HL-60 (cell line): ENCODE data around the gene PLCD1.
"Not testable (repeated sequence)": the region's sequence is repeated elsewhere in the genome, so short reads cannot be mapped to it uniquely, and the experiment has no call there.

Experiments
- DNase-seq, 2 experiments: peaks; one replicate each; pipeline ENCODE4 v3.0.0-alpha.2; 2010 to 2020; ENCODE audit warnings: low read depth in 1 of 2, low spot score in 1 of 2
- H3K27ac ChIP-seq: fragments of 250-450 bp; sonication (Bioruptor Pico); replicated peaks from 2 replicates; pipeline ENCODE4 v1.5.1; 2020; ENCODE audit warnings: mild to moderate bottlenecking, moderate library complexity
- H3K27me3 ChIP-seq: fragments of 250-450 bp; sonication (Bioruptor Pico); 2 replicates; pipeline ENCODE4 v1.5.1; 2021; ENCODE audit warnings: mild to moderate bottlenecking, moderate library complexity; ENCODE audit not compliant: insufficient read depth, poor library complexity, severe bottlenecking
- H3K4me3 ChIP-seq: replicated peaks from 2 replicates; pipeline ENCODE4 v1.5.1; 2011; ENCODE audit warnings: mild to moderate bottlenecking, control low read depth, low read length; ENCODE audit not compliant: insufficient read depth
- GABPA ChIP-seq: IDR thresholded peaks from 2 replicates; pipeline ENCODE4 v1.6.1; 2012; ENCODE audit warnings: low read depth
- POLR2AphosphoS5 ChIP-seq: IDR thresholded peaks from 2 replicates; pipeline ENCODE4 v1.6.1; 2012; ENCODE audit warnings: low read depth
- SPI1 ChIP-seq: IDR thresholded peaks from 2 replicates; pipeline ENCODE4 v1.6.1; 2012; ENCODE audit warnings: low read depth, mild to moderate bottlenecking, borderline replicate concordance
- TF ChIP-seq, protein P1 (sequence below): IDR thresholded peaks from 2 replicates; pipeline ENCODE4 v1.6.1; 2012; ENCODE audit warnings: low read depth; ENCODE audit not compliant: insufficient replicate concordance
- TF ChIP-seq, protein P2 (sequence below): IDR thresholded peaks from one replicate; pipeline ENCODE4 v1.5.1; 2011; ENCODE audit warnings: low read length, control low read depth, inconsistent platforms; ENCODE audit not compliant: insufficient read depth

Gene PLCD1

DNA sequence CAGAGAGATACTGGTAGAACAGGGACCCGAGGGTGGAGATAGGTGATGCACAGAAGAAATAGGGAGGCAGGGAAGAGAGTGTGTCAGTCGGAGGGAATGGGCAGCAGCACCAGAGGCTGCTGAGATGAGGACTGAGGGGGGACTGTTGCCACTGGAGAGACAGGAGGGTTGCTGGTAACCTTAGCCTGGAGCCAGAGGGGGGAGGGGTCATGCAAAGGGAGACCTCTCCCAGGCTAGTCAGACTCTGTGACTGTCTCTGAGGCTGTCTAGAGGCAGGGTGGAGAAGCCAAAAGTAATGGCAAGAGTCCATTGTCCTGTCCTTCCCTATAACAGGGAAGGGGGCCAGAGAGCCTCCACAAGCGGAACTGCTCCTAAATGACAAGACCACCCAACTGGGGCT is 7.5 kb upstream of the PLCD1 start:
- DNase-seq, result no peak
- no peak overlapping the region for H3K27ac ChIP-seq
- no peak overlapping the region for H3K4me3 ChIP-seq
- H3K27me3 ChIP-seq, result peaks cover 3% of the 10 kb centered on the region
- TF ChIP-seq GABPA (no peak), POLR2AphosphoS5 (no peak), SPI1 (no peak)
- TF ChIP-seq, protein P1, sequence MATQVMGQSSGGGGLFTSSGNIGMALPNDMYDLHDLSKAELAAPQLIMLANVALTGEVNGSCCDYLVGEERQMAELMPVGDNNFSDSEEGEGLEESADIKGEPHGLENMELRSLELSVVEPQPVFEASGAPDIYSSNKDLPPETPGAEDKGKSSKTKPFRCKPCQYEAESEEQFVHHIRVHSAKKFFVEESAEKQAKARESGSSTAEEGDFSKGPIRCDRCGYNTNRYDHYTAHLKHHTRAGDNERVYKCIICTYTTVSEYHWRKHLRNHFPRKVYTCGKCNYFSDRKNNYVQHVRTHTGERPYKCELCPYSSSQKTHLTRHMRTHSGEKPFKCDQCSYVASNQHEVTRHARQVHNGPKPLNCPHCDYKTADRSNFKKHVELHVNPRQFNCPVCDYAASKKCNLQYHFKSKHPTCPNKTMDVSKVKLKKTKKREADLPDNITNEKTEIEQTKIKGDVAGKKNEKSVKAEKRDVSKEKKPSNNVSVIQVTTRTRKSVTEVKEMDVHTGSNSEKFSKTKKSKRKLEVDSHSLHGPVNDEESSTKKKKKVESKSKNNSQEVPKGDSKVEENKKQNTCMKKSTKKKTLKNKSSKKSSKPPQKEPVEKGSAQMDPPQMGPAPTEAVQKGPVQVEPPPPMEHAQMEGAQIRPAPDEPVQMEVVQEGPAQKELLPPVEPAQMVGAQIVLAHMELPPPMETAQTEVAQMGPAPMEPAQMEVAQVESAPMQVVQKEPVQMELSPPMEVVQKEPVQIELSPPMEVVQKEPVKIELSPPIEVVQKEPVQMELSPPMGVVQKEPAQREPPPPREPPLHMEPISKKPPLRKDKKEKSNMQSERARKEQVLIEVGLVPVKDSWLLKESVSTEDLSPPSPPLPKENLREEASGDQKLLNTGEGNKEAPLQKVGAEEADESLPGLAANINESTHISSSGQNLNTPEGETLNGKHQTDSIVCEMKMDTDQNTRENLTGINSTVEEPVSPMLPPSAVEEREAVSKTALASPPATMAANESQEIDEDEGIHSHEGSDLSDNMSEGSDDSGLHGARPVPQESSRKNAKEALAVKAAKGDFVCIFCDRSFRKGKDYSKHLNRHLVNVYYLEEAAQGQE, result no peak
- TF ChIP-seq, protein P2, sequence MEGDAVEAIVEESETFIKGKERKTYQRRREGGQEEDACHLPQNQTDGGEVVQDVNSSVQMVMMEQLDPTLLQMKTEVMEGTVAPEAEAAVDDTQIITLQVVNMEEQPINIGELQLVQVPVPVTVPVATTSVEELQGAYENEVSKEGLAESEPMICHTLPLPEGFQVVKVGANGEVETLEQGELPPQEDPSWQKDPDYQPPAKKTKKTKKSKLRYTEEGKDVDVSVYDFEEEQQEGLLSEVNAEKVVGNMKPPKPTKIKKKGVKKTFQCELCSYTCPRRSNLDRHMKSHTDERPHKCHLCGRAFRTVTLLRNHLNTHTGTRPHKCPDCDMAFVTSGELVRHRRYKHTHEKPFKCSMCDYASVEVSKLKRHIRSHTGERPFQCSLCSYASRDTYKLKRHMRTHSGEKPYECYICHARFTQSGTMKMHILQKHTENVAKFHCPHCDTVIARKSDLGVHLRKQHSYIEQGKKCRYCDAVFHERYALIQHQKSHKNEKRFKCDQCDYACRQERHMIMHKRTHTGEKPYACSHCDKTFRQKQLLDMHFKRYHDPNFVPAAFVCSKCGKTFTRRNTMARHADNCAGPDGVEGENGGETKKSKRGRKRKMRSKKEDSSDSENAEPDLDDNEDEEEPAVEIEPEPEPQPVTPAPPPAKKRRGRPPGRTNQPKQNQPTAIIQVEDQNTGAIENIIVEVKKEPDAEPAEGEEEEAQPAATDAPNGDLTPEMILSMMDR, result no peak

DNA sequence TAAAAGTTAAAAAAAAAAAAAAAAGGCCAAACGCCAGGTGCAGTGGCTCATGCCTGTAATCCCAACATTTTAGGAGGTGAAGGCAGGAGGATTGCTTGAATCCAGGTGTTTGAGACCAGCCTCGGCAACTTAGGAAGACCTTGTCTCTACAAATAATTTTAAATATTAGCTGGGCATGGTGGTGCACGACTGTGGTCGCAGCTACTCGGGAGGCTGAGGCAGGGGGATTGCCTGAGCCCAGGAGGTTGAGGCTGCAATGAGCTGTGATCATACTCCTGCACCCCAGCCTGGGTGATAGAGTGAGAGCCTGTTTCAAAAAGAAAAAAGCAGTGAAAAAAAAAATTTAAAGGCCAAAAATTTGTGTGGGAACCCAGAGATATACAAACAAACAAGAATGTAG is 6.8 kb upstream of the PLCD1 start:
- TF ChIP-seq, protein P2, result no peak
- TF ChIP-seq, protein P1, result no peak
- no peak for TF ChIP-seq GABPA
- TF ChIP-seq SPI1, result no peak
- no peak for TF ChIP-seq POLR2AphosphoS5
- no peak for DNase-seq
- Histone ChIP-seq H3K27me3 (peaks cover 3% of the 10 kb centered on the region), H3K4me3 (no peak overlapping the region), H3K27ac (no peak overlapping the region)

DNA sequence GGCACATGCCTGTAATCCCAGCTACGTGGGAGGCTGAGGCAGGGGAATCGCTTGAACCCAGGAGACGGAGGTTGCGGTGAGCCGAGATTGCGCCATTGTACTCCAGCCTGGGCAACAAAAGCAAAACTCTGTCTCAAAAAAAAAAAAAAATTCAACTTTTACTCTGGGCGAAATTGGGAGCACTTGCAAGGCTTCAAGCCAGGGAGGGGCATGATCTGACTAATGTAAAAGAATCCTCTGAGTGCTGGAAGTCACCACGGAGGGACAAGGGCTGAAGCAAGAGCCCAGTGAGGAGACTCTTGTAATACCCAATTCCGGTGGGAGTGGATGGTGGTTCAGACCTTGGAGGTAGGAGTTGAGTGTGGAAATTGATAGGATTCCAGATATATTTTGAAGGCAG is 4.9 kb upstream of the PLCD1 start:
- peaks cover 18% of the 10 kb centered on the region for H3K27me3 ChIP-seq
- not testable (repeated sequence) for H3K4me3 ChIP-seq, H3K27ac ChIP-seq, DNase-seq

DNA sequence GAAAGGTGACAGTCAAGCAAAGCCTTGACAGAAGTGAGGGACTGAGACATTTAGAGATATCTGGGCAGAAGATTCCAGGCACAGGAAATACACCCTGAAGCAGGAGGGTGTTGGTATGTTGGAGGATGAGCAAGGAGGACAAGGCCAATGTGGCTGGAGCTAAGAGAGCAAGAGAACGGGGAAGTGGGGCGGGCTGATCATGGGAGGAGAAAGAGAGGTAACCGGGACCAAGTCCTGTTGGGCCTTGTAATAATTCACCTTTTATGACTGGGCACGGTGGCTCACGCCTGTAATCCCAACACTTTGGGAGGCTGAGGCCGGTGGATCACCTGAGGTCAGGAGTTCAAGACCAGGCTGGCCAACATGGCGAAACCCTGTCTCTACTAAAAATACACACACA is 4.1 kb upstream of the PLCD1 start:
- not testable (repeated sequence) for DNase-seq, H3K4me3 ChIP-seq, H3K27ac ChIP-seq
- H3K27me3 ChIP-seq, result peaks cover 24% of the 10 kb centered on the region

DNA sequence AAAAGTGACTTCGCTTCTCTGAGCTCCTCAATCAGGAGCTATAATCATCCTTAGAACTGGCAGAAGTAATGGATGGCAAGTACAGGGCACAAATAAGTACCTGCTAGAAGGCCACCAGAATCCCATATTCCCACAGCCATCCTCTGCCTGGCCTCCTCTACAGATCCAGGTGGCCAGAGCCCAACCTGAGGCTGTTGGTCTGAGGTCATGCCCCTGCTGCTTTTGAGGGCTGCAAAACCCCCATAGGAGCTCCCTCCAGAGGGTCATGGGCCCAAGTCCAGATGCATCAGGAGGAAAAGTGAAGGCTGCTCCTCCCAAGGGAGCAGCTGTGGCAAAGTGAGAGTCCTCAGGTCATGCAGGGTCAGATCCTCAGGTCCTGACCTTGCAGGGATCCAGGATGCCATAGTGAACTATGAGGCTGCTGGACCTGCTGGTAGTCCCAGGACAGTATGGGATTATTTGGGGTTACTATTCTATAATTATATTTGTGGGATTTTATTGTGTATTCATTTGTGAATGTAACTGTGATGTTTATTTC is 3.0 kb upstream of the PLCD1 start:
- Histone ChIP-seq H3K27me3 (peaks cover 34% of the 10 kb centered on the region), H3K4me3 (no peak overlapping the region), H3K27ac (no peak overlapping the region)
- DNase-seq, result no peak
- no peak for TF ChIP-seq GABPA
